ENCODE data around the gene BRD3. TPM values are rescaled to one million over a fixed set of nuclear protein-coding genes. Genes with fewer than 3 reads are reported as not detected.

The BRD3 gene
- total RNA-seq, 1 experiment from 2014 or later = 25.6 TPM

- Mint-ChIP-seq H3K36me3 (ENCODE audit: insufficient read depth, unreplicated experiment) (peaks cover 8% of the 10 kb centered on the region), H3K27ac (ENCODE audit: low read depth, unreplicated experiment) (no peak overlapping the region), H3K4me3 (ENCODE audit: unreplicated experiment) (no peak overlapping the region), H3K27me3 (ENCODE audit: insufficient read depth, unreplicated experiment) (no peaks in the 10 kb centered on the region), H3K9me3 (ENCODE audit: unreplicated experiment) (no peaks in the 10 kb centered on the region), H3K4me1 (ENCODE audit: insufficient read depth, unreplicated experiment) (peaks cover 14% of the 10 kb centered on the region)
- no peak for TF ChIP-seq CTCF (IDR thresholded peaks at IDR 0.05; ENCODE audit: unreplicated experiment)
- no TSS peak for BruUV-seq (replicated peaks)
- ChIA-PET CTCF (interaction anchor here (0.6 to 1.5 kb wide), 3 partner anchors 205 to 230 kb away, joined by 3 to 6 read pairs (median 3); no protein-coding TSS in a partner anchor), POLR2A (no interaction called here)
- intact Hi-C loops (cut with micrococcal nuclease) = no loop called here
- no peak for DNase-seq (ENCODE audit: unreplicated experiment)
Measured at GRCh38 chr9:133987446-133987788, 80.4 kb downstream of the BRD3 start.

- POLR2A ChIA-PET = no interaction called here
- DNase-seq (ENCODE audit: unreplicated experiment) = no peak
- TF ChIP-seq CTCF (IDR thresholded peaks at IDR 0.05; ENCODE audit: unreplicated experiment) = no peak
- Mint-ChIP-seq H3K9me3 (ENCODE audit: unreplicated experiment) (no peaks in the 10 kb centered on the region), H3K4me3 (ENCODE audit: unreplicated experiment) (no peak overlapping the region), H3K27me3 (ENCODE audit: insufficient read depth, unreplicated experiment) (no peaks in the 10 kb centered on the region), H3K27ac (ENCODE audit: low read depth, unreplicated experiment) (peak overlapping the region; percentile 0), H3K36me3 (ENCODE audit: insufficient read depth, unreplicated experiment) (peaks cover 8% of the 10 kb centered on the region), H3K4me1 (ENCODE audit: insufficient read depth, unreplicated experiment) (peaks cover 14% of the 10 kb centered on the region)
- CTCF ChIA-PET = interaction anchor here (0.6 to 1.5 kb wide), 2 partner anchors 205 to 231 kb away, joined by 3 to 6 read pairs; no protein-coding TSS in a partner anchor
- intact Hi-C loops (cut with micrococcal nuclease) = no loop called here
- BruUV-seq (replicated peaks) = no TSS peak
Measured at GRCh38 chr9:133986774-133987445, 80.9 kb downstream of the BRD3 start.

- H3K27me3 Mint-ChIP-seq (ENCODE audit: insufficient read depth, unreplicated experiment) = no peaks in the 10 kb centered on the region
- H3K36me3 Mint-ChIP-seq (ENCODE audit: insufficient read depth, unreplicated experiment) = peaks cover 8% of the 10 kb centered on the region
- CTCF ChIA-PET = no interaction called here
- peak overlapping the region; percentile 0 for H3K27ac Mint-ChIP-seq (ENCODE audit: low read depth, unreplicated experiment)
- no peak for TF ChIP-seq CTCF (IDR thresholded peaks at IDR 0.05; ENCODE audit: unreplicated experiment)
- intact Hi-C loops (cut with micrococcal nuclease) = no loop called here
- POLR2A ChIA-PET = no interaction called here
- peaks cover 14% of the 10 kb centered on the region for H3K4me1 Mint-ChIP-seq (ENCODE audit: insufficient read depth, unreplicated experiment)
- no TSS peak for BruUV-seq (replicated peaks)
- DNase-seq (ENCODE audit: unreplicated experiment) = no peak
- H3K9me3 Mint-ChIP-seq (ENCODE audit: unreplicated experiment) = no peaks in the 10 kb centered on the region
- no peak overlapping the region for H3K4me3 Mint-ChIP-seq (ENCODE audit: unreplicated experiment)
Measured at GRCh38 chr9:133986061-133986460, 81.8 kb downstream of the BRD3 start.

GRCh38 chr9:133982971-133983720 lies 84.7 kb downstream of the BRD3 start:
- BruUV-seq (replicated peaks) = no TSS peak
- Mint-ChIP-seq H3K27ac (ENCODE audit: low read depth, unreplicated experiment) (no peak overlapping the region), H3K9me3 (ENCODE audit: unreplicated experiment) (no peaks in the 10 kb centered on the region), H3K4me1 (ENCODE audit: insufficient read depth, unreplicated experiment) (peaks cover 14% of the 10 kb centered on the region), H3K27me3 (ENCODE audit: insufficient read depth, unreplicated experiment) (no peaks in the 10 kb centered on the region), H3K36me3 (ENCODE audit: insufficient read depth, unreplicated experiment) (peaks cover 8% of the 10 kb centered on the region), H3K4me3 (ENCODE audit: unreplicated experiment) (no peak overlapping the region)
- POLR2A ChIA-PET = no interaction called here
- intact Hi-C loops (cut with micrococcal nuclease) = no loop called here
- no peak for TF ChIP-seq CTCF (IDR thresholded peaks at IDR 0.05; ENCODE audit: unreplicated experiment)
- DNase-seq (ENCODE audit: unreplicated experiment) = no peak
- CTCF ChIA-PET = interaction anchor here (0.8 kb wide), 1 partner anchor 179 kb away, joined by 3 read pairs; no protein-coding TSS in a partner anchor
